ENCODE results near the gene BLTP3A.
"Not testable (repeated sequence)": the region's sequence is repeated elsewhere in the genome, so short reads cannot be mapped to it uniquely, and the experiment has no call there.

Gene BLTP3A

GRCh38 chr6:34772940-34773339, 18.9 kb upstream of the BLTP3A start:
- Histone ChIP-seq H3K4me1 (ENCODE audit: low read depth, poor library complexity, severe bottlenecking) (peaks cover 4% of the 10 kb centered on the region), H3K9ac (no peak overlapping the region), H3K79me2 (ENCODE audit: insufficient read depth, low read depth) (no peaks in the 10 kb centered on the region; the same call in 1 of the 2 replicates), H3K27me3 (ENCODE audit: insufficient read depth, low read depth) (no peaks in the 10 kb centered on the region), H2AFZ (ENCODE audit: low read depth) (no peak overlapping the region), H4K20me1 (ENCODE audit: insufficient read depth) (no peaks in the 10 kb centered on the region), H3K4me2 (no peak overlapping the region), H3K36me3 (ENCODE audit: insufficient read depth) (peaks cover 15% of the 10 kb centered on the region; the same call in 1 of the 2 replicates), H3K27ac (no peak overlapping the region), H3K4me3 (IDR thresholded peaks at IDR 0.05; ENCODE audit: insufficient read depth, low read depth, low read length) (no peak overlapping the region)
- no peak for TF ChIP-seq CTCF (conservative IDR thresholded peaks at IDR 0.05; ENCODE audit: low read depth, low read length)

GRCh38 chr6:34773916-34774315, 18.0 kb upstream of the BLTP3A start:
- Histone ChIP-seq H3K4me3 (IDR thresholded peaks at IDR 0.05; ENCODE audit: insufficient read depth, low read depth, low read length) (no peak overlapping the region), H3K4me1 (ENCODE audit: low read depth, poor library complexity, severe bottlenecking) (peaks cover 4% of the 10 kb centered on the region), H3K27me3 (ENCODE audit: insufficient read depth, low read depth) (no peaks in the 10 kb centered on the region), H3K4me2 (no peak overlapping the region), H3K79me2 (ENCODE audit: insufficient read depth, low read depth) (no peaks in the 10 kb centered on the region; the same call in 1 of the 2 replicates), H3K9ac (no peak overlapping the region), H2AFZ (ENCODE audit: low read depth) (no peak overlapping the region), H3K36me3 (ENCODE audit: insufficient read depth) (peaks cover 10% of the 10 kb centered on the region; the same call in 1 of the 2 replicates), H3K27ac (no peak overlapping the region), H4K20me1 (ENCODE audit: insufficient read depth) (no peaks in the 10 kb centered on the region)
- TF ChIP-seq CTCF (conservative IDR thresholded peaks at IDR 0.05; ENCODE audit: low read depth, low read length) = no peak

DNA sequence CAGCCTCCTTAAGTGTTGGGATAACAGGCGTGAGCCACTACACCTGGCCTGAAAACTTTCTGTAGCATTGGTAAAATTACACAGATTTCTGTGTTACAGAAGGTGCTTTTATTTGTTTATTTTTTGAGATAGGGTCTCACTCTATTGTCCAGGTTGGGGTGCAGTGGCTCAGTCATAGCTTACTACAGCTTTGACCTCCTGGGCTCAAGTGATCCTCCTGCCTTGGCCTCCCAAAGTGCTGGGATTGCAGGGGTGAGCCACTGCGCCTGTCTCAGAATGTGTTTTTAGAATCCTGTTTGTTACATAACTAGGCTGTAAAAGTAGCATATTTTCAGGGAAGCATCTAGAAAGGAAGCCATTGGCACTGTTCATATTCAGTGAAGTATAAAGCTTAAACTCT, 16.9 kb upstream of the BLTP3A start:
- H2AFZ ChIP-seq (ENCODE audit: low read depth) = no peak overlapping the region
- H3K79me2 ChIP-seq (ENCODE audit: insufficient read depth, low read depth) = no peaks in the 10 kb centered on the region; the same call in 1 of the 2 replicates
- H3K27me3 ChIP-seq (ENCODE audit: insufficient read depth, low read depth) = no peaks in the 10 kb centered on the region
- no peak overlapping the region for H3K27ac ChIP-seq
- H3K9ac ChIP-seq = no peak overlapping the region
- peaks cover 4% of the 10 kb centered on the region for H3K4me1 ChIP-seq (ENCODE audit: low read depth, poor library complexity, severe bottlenecking)
- H4K20me1 ChIP-seq (ENCODE audit: insufficient read depth) = no peaks in the 10 kb centered on the region
- H3K4me2 ChIP-seq = no peak overlapping the region
- H3K36me3 ChIP-seq (ENCODE audit: insufficient read depth) = peaks cover 10% of the 10 kb centered on the region; the same call in 1 of the 2 replicates
- no peak overlapping the region for H3K4me3 ChIP-seq (IDR thresholded peaks at IDR 0.05; ENCODE audit: insufficient read depth, low read depth, low read length)
- TF ChIP-seq CTCF (conservative IDR thresholded peaks at IDR 0.05; ENCODE audit: low read depth, low read length) = no peak

- not testable (repeated sequence) for H3K4me3 ChIP-seq (IDR thresholded peaks at IDR 0.05; ENCODE audit: insufficient read depth, low read depth, low read length); H3K27me3 ChIP-seq (ENCODE audit: insufficient read depth, low read depth); H3K4me1 ChIP-seq (ENCODE audit: low read depth, poor library complexity, severe bottlenecking); H3K4me2 ChIP-seq; H4K20me1 ChIP-seq (ENCODE audit: insufficient read depth); H3K9ac ChIP-seq; H2AFZ ChIP-seq (ENCODE audit: low read depth); H3K27ac ChIP-seq; H3K79me2 ChIP-seq (ENCODE audit: insufficient read depth, low read depth); H3K36me3 ChIP-seq (ENCODE audit: insufficient read depth)
Observed at GRCh38 chr6:34785375-34785774, 6.5 kb upstream of the BLTP3A start.

GRCh38 chr6:34787152-34787551, 4.7 kb upstream of the BLTP3A start:
- H4K20me1 ChIP-seq (ENCODE audit: insufficient read depth); H3K4me2 ChIP-seq: not testable (repeated sequence)
- peaks cover 11% of the 10 kb centered on the region for H3K4me1 ChIP-seq (ENCODE audit: low read depth, poor library complexity, severe bottlenecking)

More at GRCh38 chr6:34787152-34787551, 4.7 kb upstream of the BLTP3A start:
- not testable (repeated sequence) for H3K4me3 ChIP-seq (IDR thresholded peaks at IDR 0.05; ENCODE audit: insufficient read depth, low read depth, low read length); H3K9ac ChIP-seq; H3K79me2 ChIP-seq (ENCODE audit: insufficient read depth, low read depth); H3K27ac ChIP-seq; H3K36me3 ChIP-seq (ENCODE audit: insufficient read depth); H3K27me3 ChIP-seq (ENCODE audit: insufficient read depth, low read depth); H2AFZ ChIP-seq (ENCODE audit: low read depth)
